Astrocyte of the hippocampus (primary cell): ENCODE measurements around the gene IER3.
A peak's percentile ranks its signal among the peaks of the same experiment; 100 is the strongest.
"Not testable (repeated sequence)": the region's sequence is repeated elsewhere in the genome, so short reads cannot be mapped to it uniquely, and the experiment has no call there.

ENCODE experiments used
- DNase-seq: peaks from one replicate; pipeline ENCODE4 v3.0.0; 2011; ENCODE audit warnings: low read depth, low spot score

IER3 gene

GRCh38 chr6:30723843-30724741, 20.3 kb downstream of the IER3 start:
- DNase-seq = not testable (repeated sequence)

GRCh38 chr6:30723159-30723842, 21.0 kb downstream of the IER3 start:
- DNase-seq = not testable (repeated sequence)

- DNase-seq = peak; percentile 88
These were observed 21.9 kb downstream of the IER3 start for GRCh38 chr6:30722280-30723112.

- peak; percentile 38 for DNase-seq
These were observed 22.4 kb downstream of the IER3 start for GRCh38 chr6:30722025-30722279.

GRCh38 chr6:30721198-30722024, 22.9 kb downstream of the IER3 start:
- peak; percentile 98 for DNase-seq

- peak; percentile 55 for DNase-seq
These were observed 23.6 kb downstream of the IER3 start for GRCh38 chr6:30720738-30721197.

GRCh38 chr6:30719791-30720737, 24.3 kb downstream of the IER3 start, which contains the start of gene TUBB:
TUBB (plus strand) TSS chr6:30720352; CDS start chr6:30720507, 155 bp downstream.
- DNase-seq = peak; percentile 99

GRCh38 chr6:30719356-30719755, 25.0 kb downstream of the IER3 start:
- peak; percentile 51 for DNase-seq

GRCh38 chr6:30717845-30718720, 26.3 kb downstream of the IER3 start:
- not testable (repeated sequence) for DNase-seq

GRCh38 chr6:30717129-30717844, 27.1 kb downstream of the IER3 start, which contains the start of gene MDC1:
MDC1 (minus strand) TSS chr6:30717281; CDS start chr6:30715175, 2,106 bp downstream.
- peak; percentile 100 for DNase-seq

GRCh38 chr6:30716879-30717128, 27.5 kb downstream of the IER3 start:
- DNase-seq = no peak

- no peak for DNase-seq
These were observed 30.1 kb downstream of the IER3 start for GRCh38 chr6:30714263-30714662.

- no peak for DNase-seq
These were observed 31.9 kb downstream of the IER3 start for GRCh38 chr6:30712441-30712945.

GRCh38 chr6:30711758-30712380, 32.5 kb downstream of the IER3 start:
- DNase-seq = no peak

- no peak for DNase-seq
These were observed 35.1 kb downstream of the IER3 start for GRCh38 chr6:30709101-30709868.

GRCh38 chr6:30707281-30707850, 37.0 kb downstream of the IER3 start:
- no peak for DNase-seq

GRCh38 chr6:30705620-30706019, 38.7 kb downstream of the IER3 start:
- DNase-seq = no peak
